GM23338 (cell line): ENCODE data around the gene TTYH1.

Experiments used
- CREB1 ChIP-seq: fragments of 250-450 bp; sonication (Bioruptor Pico); IDR thresholded peaks from 2 replicates; pipeline ENCODE4 v1.5.0; 2020; ENCODE audit warnings: low read depth, mild to moderate bottlenecking, moderate library complexity
- EZH2 ChIP-seq: fragments of 200-600 bp; sonication (generic); IDR thresholded peaks from one replicate; pipeline ENCODE4 v1.8.0; 2017; ENCODE audit warnings: antibody characterized with exemption, mild to moderate bottlenecking, low read depth; ENCODE audit not compliant: unreplicated experiment
- EZH2phosphoT487 ChIP-seq: fragments of 200-600 bp; sonication (generic); IDR thresholded peaks from one replicate; pipeline ENCODE4 v1.8.1; 2018; ENCODE audit warnings: antibody characterized with exemption; ENCODE audit not compliant: unreplicated experiment
- JUNB ChIP-seq: IDR thresholded peaks from one replicate; pipeline ENCODE4 v1.6.1; 2016; ENCODE audit warnings: antibody characterized with exemption; ENCODE audit not compliant: unreplicated experiment
- NANOG ChIP-seq: IDR thresholded peaks from 2 replicates; pipeline ENCODE4 v1.6.1; 2016; ENCODE audit warnings: antibody characterized with exemption, borderline replicate concordance
- POLR2AphosphoS5 ChIP-seq: IDR thresholded peaks from 2 replicates; pipeline ENCODE4 v1.6.1; 2016; ENCODE audit warnings: antibody characterized with exemption, low read depth
- STAT1 ChIP-seq: IDR thresholded peaks from one replicate; pipeline ENCODE4 v1.6.1; 2016; ENCODE audit warnings: antibody characterized with exemption; ENCODE audit not compliant: unreplicated experiment
- ZNF114 ChIP-seq: fragments of 250-450 bp; sonication (Bioruptor Pico); IDR thresholded peaks from 2 replicates; pipeline ENCODE4 v1.5.0; 2020; ENCODE audit warnings: mild to moderate bottlenecking, moderate library complexity
- ZNF331 ChIP-seq: fragments of 250-450 bp; sonication (Bioruptor Pico); IDR thresholded peaks from 2 replicates; pipeline ENCODE4 v1.5.0; 2020; ENCODE audit warnings: low read depth, mild to moderate bottlenecking, moderate library complexity
- TF ChIP-seq, protein P1 (sequence below), 2 experiments: fragments of 200-600 bp in 1 of 2; sonication (generic) in 1 of 2; conservative IDR thresholded peaks; 2 replicates each; pipeline versions ENCODE4 v1.5.1 to v1.6.1; 2016 to 2017; ENCODE audit warnings: antibody characterized with exemption in 2 of 2, low read depth in 2 of 2, mild to moderate bottlenecking in 2 of 2, moderate library complexity in 1 of 2
- TF ChIP-seq, protein P2 (sequence below): IDR thresholded peaks from one replicate; pipeline ENCODE4 v1.6.1; 2018; ENCODE audit warnings: antibody characterized with exemption; ENCODE audit not compliant: unreplicated experiment
- TF ChIP-seq, protein P3 (sequence below): IDR thresholded peaks from 2 replicates; pipeline ENCODE4 v1.6.1; 2016; ENCODE audit warnings: antibody characterized with exemption
- TF ChIP-seq, protein P4 (sequence below): fragments of 250-450 bp; sonication (Bioruptor Pico); IDR thresholded peaks from 2 replicates; pipeline ENCODE4 v1.5.0; 2020; ENCODE audit warnings: mild to moderate bottlenecking, moderate library complexity

DNA sequence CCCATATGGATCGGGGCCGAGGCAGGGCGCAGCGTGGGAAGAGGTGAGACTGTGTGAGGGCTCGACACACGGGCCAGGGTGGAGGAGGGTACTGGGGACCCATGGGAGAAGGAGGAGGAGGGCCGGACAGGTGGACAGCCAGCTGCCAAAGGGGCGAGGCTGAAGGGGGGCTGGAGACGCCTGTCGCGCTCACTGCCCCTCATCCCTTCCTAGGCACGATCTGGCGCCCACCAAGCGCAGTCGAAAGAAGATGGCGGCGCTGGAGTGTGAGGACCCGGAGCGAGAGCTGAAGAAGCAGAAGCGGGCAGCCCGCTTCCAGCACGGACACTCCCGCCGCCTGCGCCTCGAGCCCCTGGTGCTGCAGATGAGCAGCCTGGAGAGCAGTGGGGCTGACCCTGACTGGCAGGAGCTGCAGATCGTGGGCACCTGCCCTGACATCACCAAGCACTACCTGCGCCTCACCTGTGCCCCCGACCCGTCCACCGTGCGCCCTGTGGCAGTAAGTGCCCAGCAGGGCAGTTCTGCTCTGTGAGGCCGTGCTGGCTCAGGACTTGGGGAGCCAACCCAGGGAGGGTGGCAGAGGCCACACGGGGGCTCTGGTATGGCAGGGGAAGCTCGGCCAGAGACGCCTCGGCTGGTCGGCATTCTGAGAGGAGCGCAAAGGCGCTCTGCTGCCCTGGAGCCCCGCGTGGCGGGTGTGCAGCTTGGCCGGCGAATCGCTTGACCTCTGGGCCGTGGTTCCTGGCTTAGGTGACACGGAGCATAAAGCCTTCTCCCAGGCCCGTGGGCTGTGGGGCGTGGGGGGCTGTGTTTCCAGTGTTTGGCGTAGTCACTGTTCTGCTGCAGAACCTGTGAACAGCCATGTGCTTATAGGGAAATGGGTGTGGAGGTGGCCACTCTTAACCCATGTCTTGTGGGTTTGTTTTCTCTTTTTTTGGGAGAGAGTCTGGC lies 41.4 kb downstream of the TTYH1 start:
- TF ChIP-seq, protein P1, sequence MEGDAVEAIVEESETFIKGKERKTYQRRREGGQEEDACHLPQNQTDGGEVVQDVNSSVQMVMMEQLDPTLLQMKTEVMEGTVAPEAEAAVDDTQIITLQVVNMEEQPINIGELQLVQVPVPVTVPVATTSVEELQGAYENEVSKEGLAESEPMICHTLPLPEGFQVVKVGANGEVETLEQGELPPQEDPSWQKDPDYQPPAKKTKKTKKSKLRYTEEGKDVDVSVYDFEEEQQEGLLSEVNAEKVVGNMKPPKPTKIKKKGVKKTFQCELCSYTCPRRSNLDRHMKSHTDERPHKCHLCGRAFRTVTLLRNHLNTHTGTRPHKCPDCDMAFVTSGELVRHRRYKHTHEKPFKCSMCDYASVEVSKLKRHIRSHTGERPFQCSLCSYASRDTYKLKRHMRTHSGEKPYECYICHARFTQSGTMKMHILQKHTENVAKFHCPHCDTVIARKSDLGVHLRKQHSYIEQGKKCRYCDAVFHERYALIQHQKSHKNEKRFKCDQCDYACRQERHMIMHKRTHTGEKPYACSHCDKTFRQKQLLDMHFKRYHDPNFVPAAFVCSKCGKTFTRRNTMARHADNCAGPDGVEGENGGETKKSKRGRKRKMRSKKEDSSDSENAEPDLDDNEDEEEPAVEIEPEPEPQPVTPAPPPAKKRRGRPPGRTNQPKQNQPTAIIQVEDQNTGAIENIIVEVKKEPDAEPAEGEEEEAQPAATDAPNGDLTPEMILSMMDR (conservative IDR thresholded peaks at IDR 0.05; ENCODE audit: low read depth in 2 of 2), result no peak
- no peak for TF ChIP-seq POLR2AphosphoS5
- TF ChIP-seq EZH2, result no peak
- TF ChIP-seq, protein P2, sequence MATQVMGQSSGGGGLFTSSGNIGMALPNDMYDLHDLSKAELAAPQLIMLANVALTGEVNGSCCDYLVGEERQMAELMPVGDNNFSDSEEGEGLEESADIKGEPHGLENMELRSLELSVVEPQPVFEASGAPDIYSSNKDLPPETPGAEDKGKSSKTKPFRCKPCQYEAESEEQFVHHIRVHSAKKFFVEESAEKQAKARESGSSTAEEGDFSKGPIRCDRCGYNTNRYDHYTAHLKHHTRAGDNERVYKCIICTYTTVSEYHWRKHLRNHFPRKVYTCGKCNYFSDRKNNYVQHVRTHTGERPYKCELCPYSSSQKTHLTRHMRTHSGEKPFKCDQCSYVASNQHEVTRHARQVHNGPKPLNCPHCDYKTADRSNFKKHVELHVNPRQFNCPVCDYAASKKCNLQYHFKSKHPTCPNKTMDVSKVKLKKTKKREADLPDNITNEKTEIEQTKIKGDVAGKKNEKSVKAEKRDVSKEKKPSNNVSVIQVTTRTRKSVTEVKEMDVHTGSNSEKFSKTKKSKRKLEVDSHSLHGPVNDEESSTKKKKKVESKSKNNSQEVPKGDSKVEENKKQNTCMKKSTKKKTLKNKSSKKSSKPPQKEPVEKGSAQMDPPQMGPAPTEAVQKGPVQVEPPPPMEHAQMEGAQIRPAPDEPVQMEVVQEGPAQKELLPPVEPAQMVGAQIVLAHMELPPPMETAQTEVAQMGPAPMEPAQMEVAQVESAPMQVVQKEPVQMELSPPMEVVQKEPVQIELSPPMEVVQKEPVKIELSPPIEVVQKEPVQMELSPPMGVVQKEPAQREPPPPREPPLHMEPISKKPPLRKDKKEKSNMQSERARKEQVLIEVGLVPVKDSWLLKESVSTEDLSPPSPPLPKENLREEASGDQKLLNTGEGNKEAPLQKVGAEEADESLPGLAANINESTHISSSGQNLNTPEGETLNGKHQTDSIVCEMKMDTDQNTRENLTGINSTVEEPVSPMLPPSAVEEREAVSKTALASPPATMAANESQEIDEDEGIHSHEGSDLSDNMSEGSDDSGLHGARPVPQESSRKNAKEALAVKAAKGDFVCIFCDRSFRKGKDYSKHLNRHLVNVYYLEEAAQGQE, result no peak
- TF ChIP-seq JUNB, result no peak
- TF ChIP-seq, protein P3, sequence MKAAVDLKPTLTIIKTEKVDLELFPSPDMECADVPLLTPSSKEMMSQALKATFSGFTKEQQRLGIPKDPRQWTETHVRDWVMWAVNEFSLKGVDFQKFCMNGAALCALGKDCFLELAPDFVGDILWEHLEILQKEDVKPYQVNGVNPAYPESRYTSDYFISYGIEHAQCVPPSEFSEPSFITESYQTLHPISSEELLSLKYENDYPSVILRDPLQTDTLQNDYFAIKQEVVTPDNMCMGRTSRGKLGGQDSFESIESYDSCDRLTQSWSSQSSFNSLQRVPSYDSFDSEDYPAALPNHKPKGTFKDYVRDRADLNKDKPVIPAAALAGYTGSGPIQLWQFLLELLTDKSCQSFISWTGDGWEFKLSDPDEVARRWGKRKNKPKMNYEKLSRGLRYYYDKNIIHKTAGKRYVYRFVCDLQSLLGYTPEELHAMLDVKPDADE, result no peak
- TF ChIP-seq EZH2phosphoT487, result no peak
- no peak for TF ChIP-seq CREB1 (CRISPR knock-in tag)
- no peak for TF ChIP-seq STAT1
- no peak for TF ChIP-seq ZNF114
- TF ChIP-seq NANOG, result no peak
- TF ChIP-seq, protein P4, sequence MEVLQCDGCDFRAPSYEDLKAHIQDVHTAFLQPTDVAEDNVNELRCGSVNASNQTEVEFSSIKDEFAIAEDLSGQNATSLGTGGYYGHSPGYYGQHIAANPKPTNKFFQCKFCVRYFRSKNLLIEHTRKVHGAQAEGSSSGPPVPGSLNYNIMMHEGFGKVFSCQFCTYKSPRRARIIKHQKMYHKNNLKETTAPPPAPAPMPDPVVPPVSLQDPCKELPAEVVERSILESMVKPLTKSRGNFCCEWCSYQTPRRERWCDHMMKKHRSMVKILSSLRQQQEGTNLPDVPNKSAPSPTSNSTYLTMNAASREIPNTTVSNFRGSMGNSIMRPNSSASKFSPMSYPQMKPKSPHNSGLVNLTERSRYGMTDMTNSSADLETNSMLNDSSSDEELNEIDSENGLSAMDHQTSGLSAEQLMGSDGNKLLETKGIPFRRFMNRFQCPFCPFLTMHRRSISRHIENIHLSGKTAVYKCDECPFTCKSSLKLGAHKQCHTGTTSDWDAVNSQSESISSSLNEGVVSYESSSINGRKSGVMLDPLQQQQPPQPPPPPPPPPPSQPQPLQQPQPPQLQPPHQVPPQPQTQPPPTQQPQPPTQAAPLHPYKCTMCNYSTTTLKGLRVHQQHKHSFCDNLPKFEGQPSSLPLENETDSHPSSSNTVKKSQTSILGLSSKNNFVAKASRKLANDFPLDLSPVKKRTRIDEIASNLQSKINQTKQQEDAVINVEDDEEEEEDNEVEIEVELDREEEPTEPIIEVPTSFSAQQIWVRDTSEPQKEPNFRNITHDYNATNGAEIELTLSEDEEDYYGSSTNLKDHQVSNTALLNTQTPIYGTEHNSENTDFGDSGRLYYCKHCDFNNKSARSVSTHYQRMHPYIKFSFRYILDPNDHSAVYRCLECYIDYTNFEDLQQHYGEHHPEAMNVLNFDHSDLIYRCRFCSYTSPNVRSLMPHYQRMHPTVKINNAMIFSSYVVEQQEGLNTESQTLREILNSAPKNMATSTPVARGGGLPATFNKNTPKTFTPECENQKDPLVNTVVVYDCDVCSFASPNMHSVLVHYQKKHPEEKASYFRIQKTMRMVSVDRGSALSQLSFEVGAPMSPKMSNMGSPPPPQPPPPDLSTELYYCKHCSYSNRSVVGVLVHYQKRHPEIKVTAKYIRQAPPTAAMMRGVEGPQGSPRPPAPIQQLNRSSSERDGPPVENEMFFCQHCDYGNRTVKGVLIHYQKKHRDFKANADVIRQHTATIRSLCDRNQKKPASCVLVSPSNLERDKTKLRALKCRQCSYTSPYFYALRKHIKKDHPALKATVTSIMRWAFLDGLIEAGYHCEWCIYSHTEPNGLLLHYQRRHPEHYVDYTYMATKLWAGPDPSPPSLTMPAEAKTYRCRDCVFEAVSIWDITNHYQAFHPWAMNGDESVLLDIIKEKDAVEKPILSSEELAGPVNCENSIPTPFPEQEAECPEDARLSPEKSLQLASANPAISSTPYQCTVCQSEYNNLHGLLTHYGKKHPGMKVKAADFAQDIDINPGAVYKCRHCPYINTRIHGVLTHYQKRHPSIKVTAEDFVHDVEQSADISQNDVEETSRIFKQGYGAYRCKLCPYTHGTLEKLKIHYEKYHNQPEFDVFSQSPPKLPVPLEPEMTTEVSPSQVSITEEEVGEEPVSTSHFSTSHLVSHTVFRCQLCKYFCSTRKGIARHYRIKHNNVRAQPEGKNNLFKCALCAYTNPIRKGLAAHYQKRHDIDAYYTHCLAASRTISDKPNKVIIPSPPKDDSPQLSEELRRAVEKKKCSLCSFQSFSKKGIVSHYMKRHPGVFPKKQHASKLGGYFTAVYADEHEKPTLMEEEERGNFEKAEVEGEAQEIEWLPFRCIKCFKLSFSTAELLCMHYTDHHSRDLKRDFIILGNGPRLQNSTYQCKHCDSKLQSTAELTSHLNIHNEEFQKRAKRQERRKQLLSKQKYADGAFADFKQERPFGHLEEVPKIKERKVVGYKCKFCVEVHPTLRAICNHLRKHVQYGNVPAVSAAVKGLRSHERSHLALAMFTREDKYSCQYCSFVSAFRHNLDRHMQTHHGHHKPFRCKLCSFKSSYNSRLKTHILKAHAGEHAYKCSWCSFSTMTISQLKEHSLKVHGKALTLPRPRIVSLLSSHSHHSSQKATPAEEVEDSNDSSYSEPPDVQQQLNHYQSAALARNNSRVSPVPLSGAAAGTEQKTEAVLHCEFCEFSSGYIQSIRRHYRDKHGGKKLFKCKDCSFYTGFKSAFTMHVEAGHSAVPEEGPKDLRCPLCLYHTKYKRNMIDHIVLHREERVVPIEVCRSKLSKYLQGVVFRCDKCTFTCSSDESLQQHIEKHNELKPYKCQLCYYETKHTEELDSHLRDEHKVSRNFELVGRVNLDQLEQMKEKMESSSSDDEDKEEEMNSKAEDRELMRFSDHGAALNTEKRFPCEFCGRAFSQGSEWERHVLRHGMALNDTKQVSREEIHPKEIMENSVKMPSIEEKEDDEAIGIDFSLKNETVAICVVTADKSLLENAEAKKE (CRISPR knock-in tag), result no peak
- no peak for TF ChIP-seq ZNF331 (CRISPR knock-in tag)
